A549 (cell line): ENCODE measurements around the gene DLX1. TPM values are rescaled to one million over a fixed set of nuclear protein-coding genes. Genes with fewer than 3 reads are reported as not detected.

ENCODE experiments used
- ATAC-seq, 2 experiments: fragments of 200-7000 bp in 1 of 2; fragments of >200 bp in 1 of 2; cut with Nextera tagmentation in 1 of 2; cut with Tn5 transposase in 1 of 2; 3 replicates each; pipeline versions ENCODE4 v1.8.0 to v1.9.1; 2018 to 2020; ENCODE audit warnings: mild to moderate bottlenecking in 1 of 2, moderate library complexity in 1 of 2
- CTCF ChIA-PET: fragments of 300-600 bp; sonication (Branson Sonifier 250); formaldehyde crosslinking; extraction: SDS; loops from one replicate; lab custom pipeline; 2021; ENCODE audit warnings: antibody characterized with exemption, inconsistent platforms; lab: Yijun Ruan, JAX
- POLR2A ChIA-PET: fragments of 350-600 bp; formaldehyde crosslinking; extraction: SDS; loops from one replicate; lab custom pipeline; 2021; ENCODE audit warnings: antibody characterized with exemption, inconsistent platforms; lab: Yijun Ruan, JAX
- DNase-seq, 2 experiments: peaks; one replicate each; pipeline versions ENCODE4 v3.0.0 to v3.0.0-alpha.2; 2011 to 2016; ENCODE audit warnings: low read depth in 1 of 2, low spot score in 1 of 2
- FAIRE-seq: peaks from 2 replicates; lab custom pipeline; 2011; peaks lifted over from hg19 to GRCh38; lab: Jason Lieb, UNC
- H3K27ac ChIP-seq, 2 experiments: fragments of >200 bp; sonication (Bioruptor Twin); formaldehyde crosslinking; 3 replicates each; pipeline ENCODE4 v1.5.1; 2016 to 2017
- H3K4me1 ChIP-seq: fragments of >200 bp; sonication (Bioruptor Twin); formaldehyde crosslinking; 3 replicates; pipeline ENCODE4 v1.6.1; 2016
- H3K4me2 ChIP-seq: fragments of >200 bp; sonication (Bioruptor Twin); formaldehyde crosslinking; 3 replicates; pipeline ENCODE4 v1.6.1; 2016
- H3K4me3 ChIP-seq: fragments of >200 bp; sonication (Bioruptor Twin); formaldehyde crosslinking; 3 replicates; pipeline ENCODE4 v1.5.1; 2016
- H3K9me3 ChIP-seq: fragments of >200 bp; sonication (Bioruptor Twin); formaldehyde crosslinking; 3 replicates; pipeline ENCODE4 v1.6.1; 2016
- BCL3 ChIP-seq: fragments of >200 bp; sonication (Bioruptor Twin); formaldehyde crosslinking; IDR thresholded peaks from 3 replicates; pipeline ENCODE4 v1.6.1; 2016
- CEBPB ChIP-seq, 2 experiments: fragments of >200 bp in 1 of 2; sonication (Bioruptor Twin) in 1 of 2; formaldehyde crosslinking in 1 of 2; IDR thresholded peaks; 2 replicates each; pipeline ENCODE4 v1.6.1; 2012 to 2016
- CHD4 ChIP-seq: fragments of 200-600 bp; sonication (generic); IDR thresholded peaks from 2 replicates; pipeline ENCODE4 v1.6.1; 2016; ENCODE audit warnings: antibody characterized with exemption, mild to moderate bottlenecking, borderline replicate concordance
- CTCF ChIP-seq: fragments of >200 bp; sonication (Bioruptor Twin); formaldehyde crosslinking; IDR thresholded peaks from 3 replicates; pipeline ENCODE4 v1.5.1; 2016
- EHF ChIP-seq: fragments of 250-450 bp; sonication (Bioruptor Pico); IDR thresholded peaks from 2 replicates; pipeline ENCODE4 v1.5.0; 2020; ENCODE audit warnings: mild to moderate bottlenecking
- ESRRA ChIP-seq: fragments of 150-350 bp; IDR thresholded peaks from 2 replicates; pipeline ENCODE4 v1.6.1; 2014; ENCODE audit warnings: mild to moderate bottlenecking, low read length, borderline replicate concordance
- FOSB ChIP-seq: fragments of 250-450 bp; sonication (Bioruptor Pico); IDR thresholded peaks from 2 replicates; pipeline ENCODE4 v1.5.0; 2020; ENCODE audit warnings: mild to moderate bottlenecking, moderate library complexity
- HEYL ChIP-seq: fragments of 250-450 bp; sonication (Bioruptor Pico); IDR thresholded peaks from 2 replicates; pipeline ENCODE4 v1.8.0; 2021; ENCODE audit warnings: mild to moderate bottlenecking, moderate library complexity
- HOXA7 ChIP-seq: fragments of 250-450 bp; sonication (Bioruptor Pico); IDR thresholded peaks from 2 replicates; pipeline ENCODE4 v1.5.0; 2020; ENCODE audit warnings: mild to moderate bottlenecking, moderate library complexity
- MAX ChIP-seq: IDR thresholded peaks from 2 replicates; pipeline ENCODE4 v1.6.1; 2012
- NFE2L2 ChIP-seq: fragments of 150-350 bp; conservative IDR thresholded peaks from 2 replicates; pipeline ENCODE4 v1.6.1; 2014; ENCODE audit warnings: low read length
- POLR2A ChIP-seq: IDR thresholded peaks from 2 replicates; pipeline ENCODE4 v1.6.1; 2012; ENCODE audit warnings: mild to moderate bottlenecking, low read length
- POLR2AphosphoS2 ChIP-seq: conservative IDR thresholded peaks from 2 replicates; pipeline ENCODE4 v1.6.1; 2012; ENCODE audit warnings: low read length, improper control_type of control experiment, inconsistent platforms
- RAD21 ChIP-seq, 2 experiments: fragments of >200 bp in 1 of 2; sonication (Bioruptor Twin) in 1 of 2; formaldehyde crosslinking in 1 of 2; IDR thresholded peaks in 1 of 2; conservative IDR thresholded peaks in 1 of 2; 2 replicates in 1 of 2; 3 replicates in 1 of 2; pipeline ENCODE4 v1.6.1; 2012 to 2018; ENCODE audit warnings: inconsistent platforms in 1 of 2
- RARB ChIP-seq: fragments of 250-450 bp; sonication (Bioruptor Pico); IDR thresholded peaks from 2 replicates; pipeline ENCODE4 v1.8.0; 2021; ENCODE audit warnings: mild to moderate bottlenecking, moderate library complexity
- RCOR1 ChIP-seq: fragments of 150-350 bp; IDR thresholded peaks from 2 replicates; pipeline ENCODE4 v1.6.1; 2014; ENCODE audit warnings: antibody characterized with exemption, low read length, low read depth
- REST ChIP-seq: fragments of 200-600 bp; sonication (generic); IDR thresholded peaks from 2 replicates; pipeline ENCODE4 v1.6.1; 2016; ENCODE audit warnings: antibody characterized with exemption, mild to moderate bottlenecking, moderate library complexity
- RFX5 ChIP-seq: fragments of 450-650 bp; IDR thresholded peaks from 2 replicates; pipeline ENCODE4 v1.7.1; 2014; ENCODE audit warnings: antibody characterized with exemption, mild to moderate bottlenecking, moderate library complexity
- RNF2 ChIP-seq: fragments of 200-600 bp; sonication (generic); IDR thresholded peaks from 2 replicates; pipeline ENCODE4 v1.6.1; 2016; ENCODE audit warnings: low read depth, mild to moderate bottlenecking, antibody characterized with exemption, moderate library complexity, borderline replicate concordance
- SMC3 ChIP-seq: fragments of >200 bp; sonication (Bioruptor Twin); formaldehyde crosslinking; IDR thresholded peaks from 3 replicates; pipeline ENCODE4 v1.6.1; 2018; ENCODE audit warnings: inconsistent platforms
- TP53 ChIP-seq: fragments of 250-450 bp; sonication (Bioruptor Pico); IDR thresholded peaks from 2 replicates; pipeline ENCODE4 v1.5.0; 2021; ENCODE audit warnings: mild to moderate bottlenecking, moderate library complexity
- USF2 ChIP-seq: fragments of 450-650 bp; IDR thresholded peaks from 2 replicates; pipeline ENCODE4 v1.6.1; 2014; ENCODE audit warnings: antibody characterized with exemption
- WGBS: methylation state at CpG from one replicate; pipeline ENCODE4 v1.1.6; 2017; ENCODE audit errors: missing lambda C conversion rate; 5-methylcytosine and 5-hydroxymethylcytosine counted together
- polyA plus RNA-seq, 4 experiments: library from polyadenylated mRNA; depleted of rRNA in 3 of 4; stranded (reverse); fragments of >200 nt; fragmentation: RNase III in 1 of 4; extraction: RNeasy Plus Mini Kit Qiagen cat#74134 plus additional on column Dnase treatment in 1 of 4; gene quantifications; 2 replicates in 3 of 4; 3 replicates in 1 of 4; pipeline ENCODE4 v1.2.3, GENCODE V29; 2011 to 2017

The DLX1 gene
- polyA plus RNA-seq, 2 of the 4 experiments (the other 2 are of a cell fraction): 1.1 to 2.5 TPM

GRCh38 chr2:172103471-172104272 lies 18.4 kb downstream of the DLX1 start:
- POLR2A ChIA-PET: interaction anchor here (0.6 to 1.9 kb wide), 8 partner anchors 19 to 400 kb away, joined by 3 to 17 read pairs (median 5); partner anchors contain the start of genes DLX1, HAT1 and SLC25A12
- no peak overlapping the region; a peak in 3 of 6 replicates for H3K27ac ChIP-seq

More at GRCh38 chr2:172103471-172104272, 18.4 kb downstream of the DLX1 start:
- Histone ChIP-seq H3K4me1 (peaks cover 16% of the 10 kb centered on the region), H3K4me3 (peak overlapping the region; percentile 74), H3K4me2 (peak overlapping the region; percentile 96)
- CTCF ChIA-PET: interaction anchor here (0.7 to 9.4 kb wide), 26 partner anchors 11 to 548 kb away, joined by 3 to 128 read pairs (median 3); partner anchors contain the start of gene DLX1
- FAIRE-seq (no peak), DNase-seq (peak; percentile 77 to 92)
- WGBS: 2% methylated on average over 25 of the region's 25 CpGs
- TF ChIP-seq HOXA7 (CRISPR knock-in tag): no peak
- TF ChIP-seq ESRRA: peak; percentile 70
- no peak for TF ChIP-seq HEYL
- TF ChIP-seq MAX: peak; percentile 52; the same call in 1 of the 2 replicates
- TF ChIP-seq FOSB (CRISPR knock-in tag): no peak
- TF ChIP-seq BCL3: no peak
- TF ChIP-seq NFE2L2: no peak
- peak; percentile 96 for TF ChIP-seq SMC3
- TF ChIP-seq RFX5: no peak
- TF ChIP-seq POLR2AphosphoS2: no peak
- TF ChIP-seq EHF (CRISPR knock-in tag): no peak
- TF ChIP-seq CTCF: peak; percentile 96
- TF ChIP-seq CHD4: no peak
- TF ChIP-seq USF2: no peak
- peak; percentile 95 to 97 for TF ChIP-seq RAD21 (conservative IDR thresholded peaks at IDR 0.05 in 1 of 2, IDR thresholded peaks at IDR 0.05 in 1 of 2)
- TF ChIP-seq TP53 (CRISPR knock-in tag): no peak
- no peak for TF ChIP-seq RARB (CRISPR knock-in tag)
- TF ChIP-seq POLR2A: no peak
- no peak for TF ChIP-seq CEBPB (IDR thresholded peaks at IDR 0.05)
- TF ChIP-seq RCOR1: no peak
- TF ChIP-seq REST: no peak
- no peak for TF ChIP-seq RNF2
- TF ChIP-seq, all 56 proteins: peak for 5
- H3K9me3 ChIP-seq: no peaks in the 10 kb centered on the region
- peak; percentile 31 to 63; a peak in 4 of 6 replicates for ATAC-seq
